NCI-H2227 (cell line): ENCODE data around the gene SLC4A4.

ENCODE experiments used
- DNase-seq: peaks from one replicate; lab custom pipeline; 2025; ENCODE audit not compliant: unreplicated experiment; lab: John Stamatoyannopoulos, UW

SLC4A4 gene

DNA sequence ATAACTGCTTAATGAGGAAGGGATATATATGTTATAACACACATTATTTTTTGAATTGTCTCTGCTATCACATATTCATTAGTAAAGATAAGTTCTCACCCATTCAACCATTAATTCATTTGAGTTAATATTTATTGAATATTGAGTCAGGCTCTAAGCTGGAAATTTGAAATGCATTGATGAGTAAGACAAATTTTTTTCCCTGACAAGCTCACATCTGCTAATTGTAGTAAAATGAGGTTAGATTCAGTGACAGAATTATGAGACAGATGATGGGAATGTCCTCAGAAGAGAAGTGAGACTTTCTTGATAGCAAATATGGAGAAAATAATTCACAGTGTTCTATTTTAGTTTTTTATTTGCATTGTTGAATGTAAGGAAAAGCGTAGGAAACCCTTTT lies 194.3 kb downstream of the SLC4A4 start:
- no peak for DNase-seq

DNA sequence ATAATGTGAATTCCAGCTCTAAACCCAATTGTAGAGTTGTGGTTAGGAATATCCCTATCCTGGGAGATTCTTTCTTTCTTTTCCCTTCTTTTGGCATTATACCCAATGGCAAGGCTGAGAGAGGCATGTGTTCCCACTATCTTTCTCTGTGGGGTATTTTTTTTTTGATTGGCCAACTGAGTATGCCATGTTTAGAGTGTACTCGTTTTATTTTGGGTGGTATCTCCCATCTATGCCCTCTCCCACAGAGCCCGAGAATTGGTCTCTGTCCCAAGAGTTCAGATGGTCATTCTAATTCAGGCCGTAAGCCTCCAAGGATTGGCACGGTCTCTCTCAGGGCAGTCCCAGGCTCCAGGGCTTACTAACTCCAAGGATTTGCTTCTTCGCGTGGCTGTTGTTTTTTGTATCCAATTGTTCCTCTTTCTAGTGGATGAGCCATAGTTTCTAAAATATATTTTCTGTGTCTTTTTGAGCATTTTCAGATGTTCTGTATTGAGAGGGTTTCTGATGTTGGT lies 198.8 kb downstream of the SLC4A4 start:
- no peak for DNase-seq

DNA sequence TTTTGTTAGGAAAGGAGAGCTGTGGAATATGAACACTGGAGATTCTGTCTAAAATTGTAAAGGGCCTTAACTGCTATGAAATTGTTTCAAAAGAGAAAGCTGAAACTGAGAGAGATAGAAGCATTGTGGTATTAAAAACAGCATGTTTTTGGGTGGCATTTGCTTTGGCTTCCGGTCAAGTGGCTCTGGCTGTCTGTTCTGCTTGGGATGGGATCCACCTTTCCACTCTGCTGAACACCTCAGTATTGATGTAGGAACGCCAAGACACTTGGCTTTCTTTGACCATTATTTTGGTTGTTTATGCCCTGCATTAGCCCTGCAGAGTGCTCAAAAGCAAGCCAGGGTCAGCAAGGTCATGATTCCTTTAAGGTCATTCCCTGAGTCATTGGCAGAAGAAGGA lies 199.7 kb downstream of the SLC4A4 start:
- no peak for DNase-seq

- no peak for DNase-seq
Observed at GRCh38 chr4:71540749-71541269, 202.0 kb downstream of the SLC4A4 start.

GRCh38 chr4:71541541-71541940 lies 202.7 kb downstream of the SLC4A4 start:
- DNase-seq, result no peak

DNA sequence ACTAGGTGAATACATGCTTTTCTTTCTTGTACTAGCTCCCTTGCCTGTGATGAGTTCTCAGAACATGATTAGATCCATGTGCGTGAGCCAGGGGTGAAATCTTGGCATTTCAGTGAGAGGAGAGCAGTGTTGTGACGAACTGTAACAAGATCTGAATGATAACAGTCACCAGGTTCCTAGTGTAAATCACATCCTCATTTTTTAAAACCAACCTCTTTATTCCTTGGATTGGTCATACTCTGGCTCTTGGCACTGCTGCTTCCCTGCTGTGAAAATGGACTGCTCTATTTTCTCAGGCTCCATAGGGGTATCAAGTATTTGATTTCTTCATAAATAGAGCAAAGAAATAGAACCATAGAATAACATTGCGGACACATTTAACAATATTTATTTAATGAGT lies 206.3 kb downstream of the SLC4A4 start:
- DNase-seq, result no peak

DNA sequence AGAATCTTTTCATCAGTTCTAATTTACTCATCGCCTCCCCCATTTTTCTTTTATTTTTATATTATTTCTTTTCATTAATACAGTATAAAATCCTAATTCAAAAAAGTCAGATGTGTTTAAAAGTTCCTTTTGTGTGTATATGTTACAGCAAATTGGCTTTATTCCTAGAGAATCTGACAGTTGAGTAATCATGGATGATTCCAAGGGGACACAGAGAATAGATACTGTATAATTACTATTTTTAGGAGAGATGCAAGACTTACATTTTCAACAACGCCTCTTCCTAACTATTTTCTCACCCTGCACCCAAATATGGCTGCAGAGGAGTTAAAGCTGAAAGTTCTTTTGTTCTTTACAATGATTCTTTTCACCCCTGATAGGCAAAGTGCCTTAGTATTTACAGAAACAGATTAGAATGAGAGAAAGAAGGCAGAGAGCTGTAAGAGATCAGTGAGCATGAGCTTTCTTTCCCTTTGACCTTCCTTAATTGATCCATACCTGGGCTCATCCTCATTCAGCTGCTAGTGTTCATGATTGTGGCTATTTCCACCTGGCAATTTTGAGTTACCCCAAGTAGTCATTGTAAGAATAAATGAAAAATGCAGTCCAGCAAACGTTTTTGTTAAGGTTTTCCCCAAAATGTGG lies 210.8 kb downstream of the SLC4A4 start:
- no peak for DNase-seq

DNA sequence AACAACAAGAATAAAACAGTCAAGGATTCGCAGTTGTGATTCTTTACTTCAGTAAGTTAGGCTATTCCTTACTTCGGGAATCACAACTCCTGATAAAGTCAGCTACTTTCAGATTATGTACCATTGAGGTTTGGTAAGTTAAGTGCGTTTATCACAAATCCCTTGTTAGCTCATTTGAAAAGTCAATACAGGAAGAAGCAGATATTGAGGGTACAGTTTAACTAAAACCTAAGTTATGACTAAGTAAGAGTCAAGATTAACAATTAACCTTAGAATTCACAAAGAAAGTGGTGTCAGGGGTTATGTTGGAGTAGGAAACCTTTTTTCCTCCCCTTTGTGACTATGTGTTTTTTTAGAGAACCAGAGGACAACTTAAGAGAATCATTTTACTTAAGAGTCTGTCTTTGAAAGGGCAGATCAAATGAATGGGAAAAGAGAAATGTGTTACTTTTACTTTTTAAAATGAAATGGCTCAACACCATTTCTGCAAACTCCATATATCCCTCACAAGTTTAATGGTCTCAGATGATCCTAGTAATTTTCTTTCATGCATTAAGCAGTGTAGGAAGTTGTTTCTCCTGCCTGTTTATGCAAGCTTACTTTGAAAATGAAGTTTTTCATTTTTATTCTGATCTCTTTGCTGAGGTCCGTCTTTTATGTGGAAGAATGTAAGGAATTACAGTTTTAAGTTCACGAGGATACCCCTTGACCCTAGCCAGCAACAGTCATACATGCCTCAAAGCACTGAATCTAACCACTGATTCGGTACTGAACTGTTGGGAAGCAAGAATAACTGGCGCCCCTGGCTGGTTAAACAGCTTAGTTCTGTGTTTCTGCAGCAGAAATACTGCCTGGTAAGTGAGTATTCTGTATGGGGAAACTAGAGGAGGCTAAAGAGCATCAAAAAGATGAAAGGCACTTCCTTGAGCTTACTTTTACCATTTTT lies 211.7 kb downstream of the SLC4A4 start:
- no peak for DNase-seq

GRCh38 chr4:71553605-71554004 lies 214.8 kb downstream of the SLC4A4 start:
- no peak for DNase-seq

DNA sequence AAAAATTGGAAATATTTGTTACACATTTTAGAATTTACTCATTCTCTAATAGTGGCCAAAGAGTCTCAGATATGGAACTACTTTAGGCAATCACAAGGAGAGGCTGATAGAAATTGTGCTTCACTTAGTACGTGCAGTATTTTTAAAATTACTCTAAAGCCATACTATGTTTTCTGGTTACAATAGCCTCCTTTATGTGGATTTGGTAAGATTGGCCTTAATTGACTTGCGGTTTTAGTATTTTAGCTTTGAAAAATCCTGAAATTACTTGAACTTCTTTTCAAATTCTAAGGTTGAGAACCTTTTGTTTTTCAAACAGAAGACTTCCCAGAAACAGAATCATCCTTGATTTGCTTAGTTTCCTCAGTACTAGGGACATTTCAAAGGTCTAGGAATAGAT lies 215.2 kb downstream of the SLC4A4 start:
- DNase-seq, result no peak

GRCh38 chr4:71558248-71558647 lies 219.4 kb downstream of the SLC4A4 start:
- no peak for DNase-seq

- DNase-seq, result no peak
Observed at GRCh38 chr4:71559957-71560571, 221.2 kb downstream of the SLC4A4 start.

- DNase-seq, result no peak
Observed at GRCh38 chr4:71564775-71565174, 226.0 kb downstream of the SLC4A4 start.

DNA sequence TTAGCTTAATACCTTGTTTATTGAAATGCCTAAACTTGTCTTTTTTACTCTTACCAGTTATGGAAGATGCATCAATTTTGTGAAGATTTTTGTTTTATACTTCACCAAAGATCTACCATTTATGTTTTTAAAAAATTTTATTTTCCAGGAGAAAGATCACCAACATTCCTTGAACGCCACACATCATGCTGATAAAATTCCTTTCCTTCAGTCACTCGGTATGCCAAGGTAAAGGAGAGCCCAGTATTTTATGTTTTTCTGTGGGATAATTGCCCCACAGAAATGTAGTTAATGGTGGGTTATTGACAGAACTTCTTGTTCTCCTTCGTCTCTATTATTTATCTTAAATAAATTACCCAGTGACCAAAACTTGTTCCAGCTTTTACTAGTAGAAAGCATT lies 228.0 kb downstream of the SLC4A4 start:
- no peak for DNase-seq

GRCh38 chr4:71568131-71568530 lies 229.3 kb downstream of the SLC4A4 start:
- no peak for DNase-seq

DNA sequence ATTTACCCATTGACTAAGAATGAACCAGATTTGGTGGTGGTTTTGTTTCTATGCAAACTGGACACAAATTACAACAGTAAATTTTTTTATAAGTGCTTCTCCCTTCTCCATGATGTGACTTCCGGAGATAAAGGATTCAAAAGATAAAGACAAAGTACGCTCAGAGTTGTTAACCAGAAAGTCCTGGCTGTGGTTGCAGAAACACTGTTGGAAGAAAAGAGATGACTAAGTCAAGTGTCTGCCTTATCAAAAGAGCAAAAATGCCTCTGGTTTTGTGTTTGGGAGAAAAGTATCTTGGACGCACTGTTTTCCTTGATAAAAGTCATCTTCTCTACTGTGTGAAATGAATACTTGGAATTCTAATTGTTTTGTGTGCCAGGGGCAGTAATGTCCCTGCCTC lies 231.7 kb downstream of the SLC4A4 start:
- DNase-seq, result no peak

DNA sequence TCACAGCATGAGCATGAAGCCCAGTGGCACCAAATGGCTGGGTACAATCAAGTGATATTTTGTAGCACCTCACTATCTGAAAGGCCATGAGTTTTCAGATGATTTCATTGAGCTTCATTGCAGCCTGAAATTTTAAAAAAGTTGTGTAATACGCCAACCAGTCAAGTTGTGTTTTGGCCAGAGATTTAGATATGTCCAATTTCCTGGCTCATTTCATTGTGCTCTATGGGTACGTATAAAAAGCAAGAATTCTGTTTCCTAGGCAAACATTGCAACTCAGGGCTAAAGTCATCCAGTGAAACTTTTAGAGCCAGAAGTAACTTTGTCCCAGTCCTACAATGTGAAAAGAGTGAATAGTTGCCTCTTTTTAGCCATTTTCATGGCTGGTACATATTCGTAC lies 232.5 kb downstream of the SLC4A4 start:
- DNase-seq, result no peak

DNA sequence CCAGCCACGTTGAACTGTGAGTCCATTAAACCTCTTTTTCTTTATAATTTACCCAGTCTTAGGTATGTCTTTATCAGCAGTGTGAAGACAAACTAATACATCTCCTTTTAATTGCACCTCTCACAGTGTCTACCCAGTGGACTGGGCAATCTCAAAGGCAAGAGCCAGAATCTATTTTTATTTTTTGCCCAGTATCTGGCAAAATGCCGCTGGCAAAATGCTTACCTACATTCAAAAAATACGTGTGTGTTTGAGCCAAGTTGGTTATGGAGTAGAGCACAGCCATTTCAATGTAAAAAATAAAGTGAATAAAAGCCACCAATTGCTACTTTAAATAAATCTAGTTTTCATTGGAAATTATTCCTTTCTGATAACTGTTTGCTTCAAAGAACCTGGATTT lies 245.2 kb downstream of the SLC4A4 start:
- DNase-seq, result no peak

- DNase-seq, result no peak
Observed at GRCh38 chr4:71584585-71584984, 245.8 kb downstream of the SLC4A4 start.

DNA sequence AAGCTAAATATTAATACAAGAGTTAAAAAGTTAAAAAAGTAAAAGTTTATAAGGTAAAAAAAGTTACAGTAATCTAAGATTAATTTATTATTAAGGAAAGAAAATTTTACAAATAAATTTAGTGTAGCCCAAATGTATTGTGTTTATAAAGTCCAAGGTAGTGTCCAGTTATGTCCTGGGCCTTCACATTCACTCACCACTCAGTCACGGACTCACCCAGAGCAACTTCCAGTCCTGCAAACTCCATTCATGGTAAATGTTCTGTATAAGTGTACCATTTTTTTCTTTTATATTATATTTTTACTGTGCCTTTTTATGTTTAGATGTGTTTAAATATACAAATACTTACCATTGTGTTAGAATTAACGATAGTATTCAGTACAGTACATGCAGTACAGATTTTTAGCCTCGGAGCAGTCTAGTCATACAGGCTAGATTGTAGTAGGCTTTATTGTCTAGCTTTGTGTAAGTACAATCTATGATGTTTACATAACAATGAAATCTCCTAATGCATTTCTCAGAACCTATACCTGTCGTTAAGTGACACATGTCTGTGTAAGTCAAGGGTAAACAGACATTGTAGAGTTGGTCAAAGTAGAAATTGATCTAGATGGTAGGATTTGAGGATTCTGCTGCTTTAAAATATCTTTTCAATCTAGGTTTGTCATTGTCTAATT lies 247.4 kb downstream of the SLC4A4 start:
- no peak for DNase-seq

DNA sequence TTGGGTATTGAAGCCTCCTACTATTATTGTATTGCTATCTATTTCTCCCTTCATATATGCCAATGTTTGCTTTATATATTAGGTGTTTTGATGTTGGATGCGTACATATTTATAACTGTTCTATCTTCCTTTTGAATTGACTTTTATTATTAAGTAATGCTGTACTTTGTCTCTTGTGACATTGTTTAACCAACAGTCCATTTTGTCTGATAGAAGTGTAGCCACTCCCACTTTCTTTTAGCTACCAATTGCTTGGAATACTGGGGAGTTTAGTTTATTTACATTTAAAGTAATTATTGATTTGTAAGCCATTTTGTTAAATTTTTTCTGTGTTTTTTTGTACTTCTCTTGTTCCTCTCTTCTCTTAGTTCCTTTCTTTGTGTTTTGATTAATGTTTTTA lies 249.2 kb downstream of the SLC4A4 start:
- no peak for DNase-seq
